GM21576 (cell line): ENCODE measurements around the gene TMEM63C.

Source experiments
- ATAC-seq: cut with Tn5 transposase; IDR thresholded peaks from one replicate; pipeline ENCODE4 v1.9.1; 2021; ENCODE audit warnings: mild to moderate bottlenecking, moderate library complexity; ENCODE audit not compliant: unreplicated experiment

The TMEM63C gene

GRCh38 chr14:77221241-77221871 lies 39.8 kb downstream of the TMEM63C start:
- no peak for ATAC-seq

GRCh38 chr14:77222546-77223225 lies 41.1 kb downstream of the TMEM63C start:
- ATAC-seq, result no peak

- ATAC-seq, result no peak
Measured at GRCh38 chr14:77224212-77224611, 42.6 kb downstream of the TMEM63C start.

- no peak for ATAC-seq
Measured at GRCh38 chr14:77225254-77225653, 43.7 kb downstream of the TMEM63C start.

- ATAC-seq, result no peak
Measured at GRCh38 chr14:77225892-77226557, 44.4 kb downstream of the TMEM63C start.

GRCh38 chr14:77228056-77228455 lies 46.5 kb downstream of the TMEM63C start:
- no peak for ATAC-seq

GRCh38 chr14:77230914-77231313 lies 49.3 kb downstream of the TMEM63C start:
- ATAC-seq, result no peak

GRCh38 chr14:77231721-77232120 lies 50.1 kb downstream of the TMEM63C start:
- ATAC-seq, result no peak

- no peak for ATAC-seq
Measured at GRCh38 chr14:77236814-77237213, 55.2 kb downstream of the TMEM63C start.

GRCh38 chr14:77238356-77238755 lies 56.8 kb downstream of the TMEM63C start:
- no peak for ATAC-seq

- no peak for ATAC-seq
Measured at GRCh38 chr14:77238996-77239395, 57.4 kb downstream of the TMEM63C start.

- ATAC-seq, result no peak
Measured at GRCh38 chr14:77239412-77239811, 57.8 kb downstream of the TMEM63C start.

- no peak for ATAC-seq
Measured at GRCh38 chr14:77240336-77240915, 58.8 kb downstream of the TMEM63C start.

GRCh38 chr14:77241955-77242354 lies 60.4 kb downstream of the TMEM63C start:
- no peak for ATAC-seq

- ATAC-seq, result no peak
Measured at GRCh38 chr14:77242752-77243151, 61.2 kb downstream of the TMEM63C start.

GRCh38 chr14:77243853-77244252 lies 62.3 kb downstream of the TMEM63C start:
- ATAC-seq, result no peak

GRCh38 chr14:77245820-77246219 lies 64.2 kb downstream of the TMEM63C start:
- ATAC-seq, result no peak

- ATAC-seq, result no peak
Measured at GRCh38 chr14:77246784-77247183, 65.2 kb downstream of the TMEM63C start.

GRCh38 chr14:77248666-77249065 lies 67.1 kb downstream of the TMEM63C start:
- no peak for ATAC-seq

- no peak for ATAC-seq
Measured at GRCh38 chr14:77249286-77249685, 67.7 kb downstream of the TMEM63C start.

GRCh38 chr14:77250927-77251326 lies 69.3 kb downstream of the TMEM63C start:
- ATAC-seq, result no peak

- no peak for ATAC-seq
Measured at GRCh38 chr14:77251870-77252269, 70.3 kb downstream of the TMEM63C start.
